A549 (cell line): ENCODE data around the gene ADCY6.

Experiments used
- EP300 ChIP-seq, 2 experiments: fragments of >200 bp; sonication (Bioruptor Twin); formaldehyde crosslinking; IDR thresholded peaks; 2 replicates in 1 of 2; 3 replicates in 1 of 2; pipeline ENCODE4 v1.6.1; 2016 to 2017
- KDM1A ChIP-seq: fragments of 200-600 bp; sonication (generic); IDR thresholded peaks from 2 replicates; pipeline ENCODE4 v1.6.1; 2016; ENCODE audit warnings: low read depth, mild to moderate bottlenecking
- NR3C1 ChIP-seq: fragments of >200 bp; sonication (Bioruptor Twin); formaldehyde crosslinking; IDR thresholded peaks from 3 replicates; pipeline ENCODE4 v1.6.1; 2017
- POLR2A ChIP-seq: IDR thresholded peaks from 2 replicates; pipeline ENCODE4 v1.6.1; 2012; ENCODE audit warnings: mild to moderate bottlenecking, low read length
- TF ChIP-seq, protein P1 (sequence below): IDR thresholded peaks from 2 replicates; pipeline ENCODE4 v1.6.1; 2012
- TF ChIP-seq, protein P2 (sequence below): fragments of 250-450 bp; sonication (Bioruptor Pico); IDR thresholded peaks from 2 replicates; pipeline ENCODE4 v1.5.0; 2021; ENCODE audit warnings: mild to moderate bottlenecking, moderate library complexity, borderline replicate concordance

DNA sequence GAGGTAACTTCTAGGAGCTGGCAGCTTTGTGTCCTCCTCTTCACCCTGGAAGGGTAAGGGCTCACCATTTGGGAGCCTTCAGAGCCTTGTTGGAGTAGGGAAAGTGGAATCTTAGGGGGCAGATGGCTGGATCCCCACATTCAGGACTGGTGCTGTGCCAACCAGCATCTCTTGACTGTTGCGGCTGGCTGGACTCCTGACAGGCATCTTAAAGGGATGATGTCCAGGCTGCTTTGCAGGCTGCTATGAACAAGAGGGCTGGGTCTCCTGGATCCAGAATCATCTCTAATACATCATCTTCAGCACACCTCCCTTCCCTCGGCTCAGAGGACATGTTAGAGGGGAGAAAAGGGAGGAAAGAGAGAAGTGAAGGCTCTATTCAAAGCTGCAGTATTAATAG, 33.8 kb upstream of the ADCY6 start:
- TF ChIP-seq, protein P1, sequence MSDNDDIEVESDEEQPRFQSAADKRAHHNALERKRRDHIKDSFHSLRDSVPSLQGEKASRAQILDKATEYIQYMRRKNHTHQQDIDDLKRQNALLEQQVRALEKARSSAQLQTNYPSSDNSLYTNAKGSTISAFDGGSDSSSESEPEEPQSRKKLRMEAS: no peak
- no peak for TF ChIP-seq POLR2A
- TF ChIP-seq, protein P2, sequence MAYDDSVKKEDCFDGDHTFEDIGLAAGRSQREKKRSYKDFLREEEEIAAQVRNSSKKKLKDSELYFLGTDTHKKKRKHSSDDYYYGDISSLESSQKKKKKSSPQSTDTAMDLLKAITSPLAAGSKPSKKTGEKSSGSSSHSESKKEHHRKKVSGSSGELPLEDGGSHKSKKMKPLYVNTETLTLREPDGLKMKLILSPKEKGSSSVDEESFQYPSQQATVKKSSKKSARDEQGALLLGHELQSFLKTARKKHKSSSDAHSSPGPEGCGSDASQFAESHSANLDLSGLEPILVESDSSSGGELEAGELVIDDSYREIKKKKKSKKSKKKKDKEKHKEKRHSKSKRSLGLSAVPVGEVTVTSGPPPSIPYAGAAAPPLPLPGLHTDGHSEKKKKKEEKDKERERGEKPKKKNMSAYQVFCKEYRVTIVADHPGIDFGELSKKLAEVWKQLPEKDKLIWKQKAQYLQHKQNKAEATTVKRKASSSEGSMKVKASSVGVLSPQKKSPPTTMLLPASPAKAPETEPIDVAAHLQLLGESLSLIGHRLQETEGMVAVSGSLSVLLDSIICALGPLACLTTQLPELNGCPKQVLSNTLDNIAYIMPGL (CRISPR knock-in tag): no peak
- no peak for TF ChIP-seq EP300 (IDR thresholded peaks at IDR 0.05)
- TF ChIP-seq KDM1A: no peak
- TF ChIP-seq NR3C1: no peak
